HG03159 (cell line): ENCODE measurements around the gene AFAP1L2.

ENCODE experiments used
- ATAC-seq: cut with Tn5 transposase; IDR thresholded peaks from one replicate; pipeline ENCODE4 v1.9.1; 2021; ENCODE audit warnings: mild to moderate bottlenecking, moderate library complexity; ENCODE audit not compliant: unreplicated experiment

Gene AFAP1L2

GRCh38 chr10:114404171-114405010 is at the start of gene AFAP1L2:
Gene AFAP1L2 (minus strand): TSS chr10:114404502. CDS start chr10:114404455, 47 bp downstream.
- ATAC-seq = no peak

GRCh38 chr10:114453576-114453975 is 49.3 kb upstream of the AFAP1L2 start:
- ATAC-seq = no peak

GRCh38 chr10:114448897-114449296 is 44.6 kb upstream of the AFAP1L2 start:
- ATAC-seq = no peak

- no peak for ATAC-seq
Observed at GRCh38 chr10:114445332-114445731, 41.0 kb upstream of the AFAP1L2 start.

- no peak for ATAC-seq
Observed at GRCh38 chr10:114444819-114445218, 40.5 kb upstream of the AFAP1L2 start.

- ATAC-seq = no peak
Observed at GRCh38 chr10:114442091-114442630, 37.9 kb upstream of the AFAP1L2 start.

GRCh38 chr10:114441107-114441506 is 36.8 kb upstream of the AFAP1L2 start:
- no peak for ATAC-seq

- ATAC-seq = no peak
Observed at GRCh38 chr10:114437473-114438292, 33.4 kb upstream of the AFAP1L2 start.

- no peak for ATAC-seq
Observed at GRCh38 chr10:114436941-114437340, 32.6 kb upstream of the AFAP1L2 start.

GRCh38 chr10:114432566-114433093 is 28.3 kb upstream of the AFAP1L2 start:
- no peak for ATAC-seq

GRCh38 chr10:114431414-114432135 is 27.3 kb upstream of the AFAP1L2 start:
- no peak for ATAC-seq

- ATAC-seq = no peak
Observed at GRCh38 chr10:114430688-114431413, 26.5 kb upstream of the AFAP1L2 start.

GRCh38 chr10:114429581-114430335 is 25.5 kb upstream of the AFAP1L2 start:
- no peak for ATAC-seq

- ATAC-seq = no peak
Observed at GRCh38 chr10:114427124-114427852, 23.0 kb upstream of the AFAP1L2 start.

GRCh38 chr10:114426476-114426875 is 22.2 kb upstream of the AFAP1L2 start:
- ATAC-seq = no peak

- ATAC-seq = no peak
Observed at GRCh38 chr10:114420811-114421485, 16.6 kb upstream of the AFAP1L2 start.

- no peak for ATAC-seq
Observed at GRCh38 chr10:114418109-114418508, 13.8 kb upstream of the AFAP1L2 start.
